ENCODE results near the gene SPOPL. TPM values are rescaled to one million over a fixed set of nuclear protein-coding genes. Genes with fewer than 3 reads are reported as not detected.

Gene SPOPL
- polyA plus RNA-seq, 1 donor from 2014 or later, result 16.4 TPM

- Histone ChIP-seq H3K27ac (ENCODE audit: low read length) (no peak overlapping the region), H3K9me3 (ENCODE audit: low read length) (no peaks in the 10 kb centered on the region), H3K4me3 (ENCODE audit: low read length) (no peak overlapping the region), H3F3A (ENCODE audit: insufficient read depth, low read length, poor library complexity, severe bottlenecking) (no peaks in the 10 kb centered on the region), H3K79me2 (replicated peaks; ENCODE audit: insufficient read depth, low read length) (no peaks in the 10 kb centered on the region), H4K20me1 (ENCODE audit: insufficient read depth) (no peaks in the 10 kb centered on the region), H3K36me3 (ENCODE audit: insufficient read depth, low read length) (no peaks in the 10 kb centered on the region), H3K9ac (ENCODE audit: low read length) (no peak overlapping the region), H2AFZ (ENCODE audit: low read depth, low read length) (no peak overlapping the region), H3K9me2 (ENCODE audit: insufficient read depth, low read length) (no peaks in the 10 kb centered on the region), H3K4me2 (ENCODE audit: low read length) (no peak overlapping the region), H3K27me3 (ENCODE audit: insufficient read depth, low read depth, low read length) (no peaks in the 10 kb centered on the region)
- TF ChIP-seq POLR2AphosphoS5 (IDR thresholded peaks at IDR 0.05), result no peak
- no peak for TF ChIP-seq TAF1 (IDR thresholded peaks at IDR 0.05; ENCODE audit: low read depth)
- TF ChIP-seq CTCF (IDR thresholded peaks at IDR 0.05; ENCODE audit: poor library complexity, severe bottlenecking), result no peak
- no peak for TF ChIP-seq MXI1 (conservative IDR thresholded peaks at IDR 0.05; ENCODE audit: poor library complexity, severe bottlenecking)
- TF ChIP-seq EZH2 (IDR thresholded peaks at IDR 0.05; ENCODE audit: borderline replicate concordance, insufficient read depth, low read length, poor library complexity, severe bottlenecking), result no peak
- no peak for TF ChIP-seq EP300 (conservative IDR thresholded peaks at IDR 0.05; ENCODE audit: poor library complexity, severe bottlenecking)
- TF ChIP-seq, protein P1, sequence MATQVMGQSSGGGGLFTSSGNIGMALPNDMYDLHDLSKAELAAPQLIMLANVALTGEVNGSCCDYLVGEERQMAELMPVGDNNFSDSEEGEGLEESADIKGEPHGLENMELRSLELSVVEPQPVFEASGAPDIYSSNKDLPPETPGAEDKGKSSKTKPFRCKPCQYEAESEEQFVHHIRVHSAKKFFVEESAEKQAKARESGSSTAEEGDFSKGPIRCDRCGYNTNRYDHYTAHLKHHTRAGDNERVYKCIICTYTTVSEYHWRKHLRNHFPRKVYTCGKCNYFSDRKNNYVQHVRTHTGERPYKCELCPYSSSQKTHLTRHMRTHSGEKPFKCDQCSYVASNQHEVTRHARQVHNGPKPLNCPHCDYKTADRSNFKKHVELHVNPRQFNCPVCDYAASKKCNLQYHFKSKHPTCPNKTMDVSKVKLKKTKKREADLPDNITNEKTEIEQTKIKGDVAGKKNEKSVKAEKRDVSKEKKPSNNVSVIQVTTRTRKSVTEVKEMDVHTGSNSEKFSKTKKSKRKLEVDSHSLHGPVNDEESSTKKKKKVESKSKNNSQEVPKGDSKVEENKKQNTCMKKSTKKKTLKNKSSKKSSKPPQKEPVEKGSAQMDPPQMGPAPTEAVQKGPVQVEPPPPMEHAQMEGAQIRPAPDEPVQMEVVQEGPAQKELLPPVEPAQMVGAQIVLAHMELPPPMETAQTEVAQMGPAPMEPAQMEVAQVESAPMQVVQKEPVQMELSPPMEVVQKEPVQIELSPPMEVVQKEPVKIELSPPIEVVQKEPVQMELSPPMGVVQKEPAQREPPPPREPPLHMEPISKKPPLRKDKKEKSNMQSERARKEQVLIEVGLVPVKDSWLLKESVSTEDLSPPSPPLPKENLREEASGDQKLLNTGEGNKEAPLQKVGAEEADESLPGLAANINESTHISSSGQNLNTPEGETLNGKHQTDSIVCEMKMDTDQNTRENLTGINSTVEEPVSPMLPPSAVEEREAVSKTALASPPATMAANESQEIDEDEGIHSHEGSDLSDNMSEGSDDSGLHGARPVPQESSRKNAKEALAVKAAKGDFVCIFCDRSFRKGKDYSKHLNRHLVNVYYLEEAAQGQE (IDR thresholded peaks at IDR 0.05; ENCODE audit: borderline replicate concordance), result no peak
- no peak for TF ChIP-seq SMC3 (conservative IDR thresholded peaks at IDR 0.05; ENCODE audit: poor library complexity)
- no peak for TF ChIP-seq RAD21 (conservative IDR thresholded peaks at IDR 0.05)
These were observed 106.2 kb downstream of the SPOPL start for GRCh38 chr2:138607746-138608145.

DNA sequence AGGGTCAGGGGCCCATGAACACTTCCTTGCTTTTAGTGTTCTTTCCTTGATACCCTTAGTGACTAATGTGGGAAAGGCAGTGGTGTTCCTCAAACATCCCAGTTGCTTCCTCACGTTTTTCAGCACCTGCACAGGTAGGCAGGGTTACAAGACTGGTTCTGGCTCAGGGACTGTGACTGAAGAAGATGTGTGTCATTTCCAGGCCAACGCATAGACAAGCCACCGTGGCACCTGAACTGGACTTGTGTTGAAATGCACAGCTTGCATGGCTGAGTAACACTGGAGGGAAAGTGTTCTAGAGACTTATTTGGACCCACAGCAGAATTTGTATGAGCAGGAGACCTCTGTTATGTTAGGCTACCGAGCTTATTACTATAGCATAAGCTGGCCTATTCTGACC is 107.9 kb downstream of the SPOPL start:
- no peaks in the 10 kb centered on the region for H3K27me3 ChIP-seq (ENCODE audit: insufficient read depth, low read depth, low read length)
- no peak for TF ChIP-seq SMC3 (conservative IDR thresholded peaks at IDR 0.05; ENCODE audit: poor library complexity)
- no peak overlapping the region for H3K9ac ChIP-seq (ENCODE audit: low read length)
- H3K79me2 ChIP-seq (replicated peaks; ENCODE audit: insufficient read depth, low read length), result no peaks in the 10 kb centered on the region
- H3F3A ChIP-seq (ENCODE audit: insufficient read depth, low read length, poor library complexity, severe bottlenecking), result no peaks in the 10 kb centered on the region
- H2AFZ ChIP-seq (ENCODE audit: low read depth, low read length), result no peak overlapping the region
- no peaks in the 10 kb centered on the region for H3K36me3 ChIP-seq (ENCODE audit: insufficient read depth, low read length)
- no peaks in the 10 kb centered on the region for H3K9me3 ChIP-seq (ENCODE audit: low read length)
- H4K20me1 ChIP-seq (ENCODE audit: insufficient read depth), result no peaks in the 10 kb centered on the region
- H3K9me2 ChIP-seq (ENCODE audit: insufficient read depth, low read length), result no peaks in the 10 kb centered on the region
- no peak overlapping the region for H3K4me3 ChIP-seq (ENCODE audit: low read length)
- H3K27ac ChIP-seq (ENCODE audit: low read length), result no peak overlapping the region
- H3K4me2 ChIP-seq (ENCODE audit: low read length), result no peak overlapping the region
